Measurements from ENCODE around the gene INO80. TPM values are rescaled to one million over a fixed set of nuclear protein-coding genes. Genes with fewer than 3 reads are reported as not detected.

INO80 gene
- total RNA-seq, 1 experiment from 2014 or later: 27.3 TPM

GRCh38 chr15:41024885-41025284 lies 91.2 kb downstream of the INO80 start:
- CTCF ChIA-PET: no interaction called here

GRCh38 chr15:41024131-41024530 lies 91.9 kb downstream of the INO80 start:
- no peak for TF ChIP-seq EZH2 (IDR thresholded peaks at IDR 0.05; ENCODE audit: borderline replicate concordance, low read depth, low read length, poor library complexity, severe bottlenecking)
- no peak for TF ChIP-seq CTCF (conservative IDR thresholded peaks at IDR 0.05; ENCODE audit: low read depth, low read length)
- ChIA-PET CTCF (no interaction called here), POLR2A (ENCODE audit: low non-redundant PET) (no interaction called here)
- H3K9me3 ChIP-seq (ENCODE audit: low read depth, low read length, poor library complexity, severe bottlenecking): no peaks in the 10 kb centered on the region
- intact Hi-C loops (cut with micrococcal nuclease; ENCODE audit: unreplicated experiment): no loop called here
- DNase-seq (ENCODE audit: low spot score): no peak
- H3K4me1 ChIP-seq (ENCODE audit: insufficient read depth, low read length, poor library complexity, severe bottlenecking): peaks cover 9% of the 10 kb centered on the region
- peaks cover 31% of the 10 kb centered on the region for H3K36me3 ChIP-seq (ENCODE audit: insufficient read depth, low read length, poor library complexity, severe bottlenecking)
- no peak overlapping the region for H3K4me3 ChIP-seq (ENCODE audit: low read depth, low read length, poor library complexity, severe bottlenecking)
- H3K27me3 ChIP-seq (replicated peaks; ENCODE audit: insufficient read depth, low read depth, low read length, poor library complexity): no peaks in the 10 kb centered on the region
- no peak overlapping the region for H3K27ac ChIP-seq (ENCODE audit: low read depth, low read length, poor library complexity, severe bottlenecking)
- BruUV-seq (replicated peaks): no TSS peak

More at GRCh38 chr15:41024885-41025284, 91.2 kb downstream of the INO80 start:
- DNase-seq (ENCODE audit: low spot score): no peak
- Histone ChIP-seq H3K36me3 (ENCODE audit: insufficient read depth, low read length, poor library complexity, severe bottlenecking) (peaks cover 37% of the 10 kb centered on the region), H3K27me3 (replicated peaks; ENCODE audit: insufficient read depth, low read depth, low read length, poor library complexity) (no peaks in the 10 kb centered on the region), H3K9me3 (ENCODE audit: low read depth, low read length, poor library complexity, severe bottlenecking) (no peaks in the 10 kb centered on the region), H3K4me3 (ENCODE audit: low read depth, low read length, poor library complexity, severe bottlenecking) (no peak overlapping the region), H3K27ac (ENCODE audit: low read depth, low read length, poor library complexity, severe bottlenecking) (no peak overlapping the region), H3K4me1 (ENCODE audit: insufficient read depth, low read length, poor library complexity, severe bottlenecking) (peaks cover 2% of the 10 kb centered on the region)
- POLR2A ChIA-PET (ENCODE audit: low non-redundant PET): no interaction called here
- TF ChIP-seq CTCF (conservative IDR thresholded peaks at IDR 0.05; ENCODE audit: low read depth, low read length) (no peak), EZH2 (IDR thresholded peaks at IDR 0.05; ENCODE audit: borderline replicate concordance, low read depth, low read length, poor library complexity, severe bottlenecking) (no peak)
- intact Hi-C loops (cut with micrococcal nuclease; ENCODE audit: unreplicated experiment): no loop called here
- no TSS peak for BruUV-seq (replicated peaks)

GRCh38 chr15:41022487-41023090 lies 93.5 kb downstream of the INO80 start:
- POLR2A ChIA-PET (ENCODE audit: low non-redundant PET): interaction anchor here (0.5 kb wide), 1 partner anchor 416 kb away, joined by 3 read pairs; no protein-coding TSS in a partner anchor
- intact Hi-C loops (cut with micrococcal nuclease; ENCODE audit: unreplicated experiment): loop anchor here (1.0 kb wide), 2 partner anchors 82 to 118 kb away; no protein-coding TSS in a partner anchor

More at GRCh38 chr15:41022487-41023090, 93.5 kb downstream of the INO80 start:
- TF ChIP-seq EZH2 (IDR thresholded peaks at IDR 0.05; ENCODE audit: borderline replicate concordance, low read depth, low read length, poor library complexity, severe bottlenecking) (no peak), CTCF (conservative IDR thresholded peaks at IDR 0.05; ENCODE audit: low read depth, low read length) (peak; percentile 79)
- CTCF ChIA-PET: interaction anchor here (0.5 to 1.7 kb wide), 2 partner anchors 119 to 255 kb away, joined by 7 read pairs; no protein-coding TSS in a partner anchor
- H3K4me1 ChIP-seq (ENCODE audit: insufficient read depth, low read length, poor library complexity, severe bottlenecking): peaks cover 23% of the 10 kb centered on the region
- no TSS peak for BruUV-seq (replicated peaks)
- peak; percentile 61 for DNase-seq (ENCODE audit: low spot score)
- no peaks in the 10 kb centered on the region for H3K9me3 ChIP-seq (ENCODE audit: low read depth, low read length, poor library complexity, severe bottlenecking)
- H3K27me3 ChIP-seq (replicated peaks; ENCODE audit: insufficient read depth, low read depth, low read length, poor library complexity): no peaks in the 10 kb centered on the region
- no peak overlapping the region for H3K4me3 ChIP-seq (ENCODE audit: low read depth, low read length, poor library complexity, severe bottlenecking)
- H3K27ac ChIP-seq (ENCODE audit: low read depth, low read length, poor library complexity, severe bottlenecking): no peak overlapping the region
- peaks cover 28% of the 10 kb centered on the region for H3K36me3 ChIP-seq (ENCODE audit: insufficient read depth, low read length, poor library complexity, severe bottlenecking)

Data from A673 (cell line).